ENCODE data around the gene GTF2E1.
A peak's percentile ranks its signal among the peaks of the same experiment; 100 is the strongest.
"Not testable (repeated sequence)": the region's sequence is repeated elsewhere in the genome, so short reads cannot be mapped to it uniquely, and the experiment has no call there.

Gene GTF2E1

DNA sequence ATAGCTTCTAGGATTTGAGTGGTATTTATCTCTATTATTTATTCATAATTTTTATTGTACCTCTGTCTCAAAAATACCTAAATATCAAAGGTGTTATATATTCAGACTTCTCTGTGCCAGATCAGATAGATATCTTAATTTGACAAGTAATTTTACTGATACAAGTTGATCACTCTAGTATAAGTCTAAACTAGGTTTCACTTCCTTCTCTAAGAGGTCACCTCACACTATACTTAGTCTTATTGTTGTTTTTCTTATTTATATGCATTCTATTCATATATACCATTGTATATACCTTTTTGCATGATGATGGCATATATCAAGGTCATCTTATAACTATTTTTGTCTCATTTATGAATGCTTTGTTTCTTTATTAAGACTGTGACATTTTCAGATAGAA is 34.1 kb upstream of the GTF2E1 start:
- peaks cover 2% of the 10 kb centered on the region for H3K9me3 Mint-ChIP-seq
- H3K36me3 Mint-ChIP-seq (ENCODE audit: low read depth), result peaks cover 15% of the 10 kb centered on the region
- no peak overlapping the region for H3K27ac Mint-ChIP-seq
- no peaks in the 10 kb centered on the region for H3K27me3 Mint-ChIP-seq (ENCODE audit: low read depth, poor library complexity)
- H3K4me3 Mint-ChIP-seq, result no peak overlapping the region
- TF ChIP-seq, protein P1, sequence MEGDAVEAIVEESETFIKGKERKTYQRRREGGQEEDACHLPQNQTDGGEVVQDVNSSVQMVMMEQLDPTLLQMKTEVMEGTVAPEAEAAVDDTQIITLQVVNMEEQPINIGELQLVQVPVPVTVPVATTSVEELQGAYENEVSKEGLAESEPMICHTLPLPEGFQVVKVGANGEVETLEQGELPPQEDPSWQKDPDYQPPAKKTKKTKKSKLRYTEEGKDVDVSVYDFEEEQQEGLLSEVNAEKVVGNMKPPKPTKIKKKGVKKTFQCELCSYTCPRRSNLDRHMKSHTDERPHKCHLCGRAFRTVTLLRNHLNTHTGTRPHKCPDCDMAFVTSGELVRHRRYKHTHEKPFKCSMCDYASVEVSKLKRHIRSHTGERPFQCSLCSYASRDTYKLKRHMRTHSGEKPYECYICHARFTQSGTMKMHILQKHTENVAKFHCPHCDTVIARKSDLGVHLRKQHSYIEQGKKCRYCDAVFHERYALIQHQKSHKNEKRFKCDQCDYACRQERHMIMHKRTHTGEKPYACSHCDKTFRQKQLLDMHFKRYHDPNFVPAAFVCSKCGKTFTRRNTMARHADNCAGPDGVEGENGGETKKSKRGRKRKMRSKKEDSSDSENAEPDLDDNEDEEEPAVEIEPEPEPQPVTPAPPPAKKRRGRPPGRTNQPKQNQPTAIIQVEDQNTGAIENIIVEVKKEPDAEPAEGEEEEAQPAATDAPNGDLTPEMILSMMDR (IDR thresholded peaks at IDR 0.05), result no peak
- H3K4me1 Mint-ChIP-seq, result no peaks in the 10 kb centered on the region
- DNase-seq, result no peak

DNA sequence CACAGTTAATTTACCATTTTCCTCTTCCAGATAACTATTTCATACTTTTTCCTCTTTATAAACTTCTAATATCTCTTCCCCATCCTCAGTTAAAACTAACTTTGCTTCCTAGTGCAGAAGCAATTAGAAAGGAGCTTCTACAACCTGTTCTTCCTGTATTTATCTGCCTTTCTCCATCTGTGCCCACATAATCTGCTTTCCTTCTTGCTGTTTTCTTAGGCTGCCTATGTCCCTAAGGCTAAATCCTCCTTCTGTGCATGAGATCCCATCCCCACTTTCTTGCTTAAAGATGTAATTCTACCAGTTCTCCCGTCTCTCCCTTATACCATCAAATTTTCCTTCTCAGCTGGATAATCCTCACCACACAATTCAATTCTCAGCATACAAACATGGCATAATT is 32.2 kb upstream of the GTF2E1 start:
- no peaks in the 10 kb centered on the region for H3K36me3 Mint-ChIP-seq (ENCODE audit: low read depth)
- no peaks in the 10 kb centered on the region for H3K9me3 Mint-ChIP-seq
- TF ChIP-seq, protein P1 (IDR thresholded peaks at IDR 0.05), result no peak
- H3K27ac Mint-ChIP-seq, result no peak overlapping the region
- no peak overlapping the region for H3K4me3 Mint-ChIP-seq
- no peaks in the 10 kb centered on the region for H3K27me3 Mint-ChIP-seq (ENCODE audit: low read depth, poor library complexity)
- H3K4me1 Mint-ChIP-seq, result no peaks in the 10 kb centered on the region
- no peak for DNase-seq

DNA sequence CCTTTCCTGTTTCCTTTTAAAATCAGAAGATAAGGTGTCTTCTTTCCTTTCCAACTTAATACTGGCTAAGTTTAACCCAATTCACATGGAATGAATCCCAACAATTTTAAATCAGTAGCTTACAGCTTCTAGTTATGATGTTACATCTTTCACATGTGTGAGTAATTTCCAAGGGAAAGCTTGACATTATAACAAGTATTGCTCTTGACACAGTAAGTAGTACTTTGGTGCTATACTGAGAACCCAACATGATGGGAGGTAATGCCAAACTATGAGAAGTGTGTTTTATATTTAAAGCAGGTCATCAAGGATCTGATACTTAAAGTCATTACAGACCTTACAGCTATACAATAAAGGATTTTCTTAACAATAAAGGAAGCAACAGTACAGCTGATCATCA is 29.3 kb upstream of the GTF2E1 start:
- H3K27me3 Mint-ChIP-seq (ENCODE audit: low read depth, poor library complexity), result no peaks in the 10 kb centered on the region
- DNase-seq, result no peak
- H3K27ac Mint-ChIP-seq, result no peak overlapping the region
- H3K4me3 Mint-ChIP-seq, result no peak overlapping the region
- H3K36me3 Mint-ChIP-seq (ENCODE audit: low read depth), result no peaks in the 10 kb centered on the region
- H3K4me1 Mint-ChIP-seq, result no peaks in the 10 kb centered on the region
- H3K9me3 Mint-ChIP-seq, result no peaks in the 10 kb centered on the region
- TF ChIP-seq, protein P1 (IDR thresholded peaks at IDR 0.05), result no peak

DNA sequence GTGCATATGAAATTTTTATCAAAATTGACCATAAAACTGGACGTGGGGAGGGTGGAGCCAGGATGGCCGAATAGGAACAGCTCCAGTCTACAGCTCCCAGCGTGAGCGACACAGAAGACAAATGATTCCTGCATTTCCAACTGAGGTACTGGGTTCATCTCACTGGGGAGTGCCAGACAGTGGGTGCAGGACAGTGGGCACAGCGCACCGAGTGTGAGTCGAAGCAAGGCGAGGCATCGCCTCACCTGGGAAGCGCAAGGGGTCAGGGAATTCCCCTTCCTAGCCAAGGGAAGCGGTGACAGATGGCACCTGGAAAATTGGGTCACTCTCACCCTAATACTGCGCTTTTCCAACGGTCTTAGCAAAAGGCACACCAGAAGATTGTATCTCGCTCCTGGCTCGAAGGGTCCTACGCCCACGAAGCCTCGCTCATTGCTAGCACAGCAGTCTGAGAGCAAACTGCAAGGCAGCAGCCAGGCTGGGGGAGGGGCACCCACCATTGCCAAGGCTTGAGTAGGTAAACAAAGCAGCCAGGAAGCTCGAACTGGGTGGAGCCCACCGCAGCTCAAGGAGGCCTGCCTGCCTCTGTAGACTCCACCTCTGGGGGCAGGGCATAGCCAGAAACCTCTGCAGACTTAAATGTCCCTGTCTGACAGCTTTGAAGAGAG is 23.2 kb upstream of the GTF2E1 start:
- not testable (repeated sequence) for H3K27ac Mint-ChIP-seq; H3K27me3 Mint-ChIP-seq (ENCODE audit: low read depth, poor library complexity)
- peaks cover 14% of the 10 kb centered on the region for H3K4me1 Mint-ChIP-seq
- H3K9me3 Mint-ChIP-seq, result peaks cover 14% of the 10 kb centered on the region
- peak overlapping the region; percentile 78 for H3K4me3 Mint-ChIP-seq
- peaks cover 11% of the 10 kb centered on the region for H3K36me3 Mint-ChIP-seq (ENCODE audit: low read depth)
- peak; percentile 66 for DNase-seq

DNA sequence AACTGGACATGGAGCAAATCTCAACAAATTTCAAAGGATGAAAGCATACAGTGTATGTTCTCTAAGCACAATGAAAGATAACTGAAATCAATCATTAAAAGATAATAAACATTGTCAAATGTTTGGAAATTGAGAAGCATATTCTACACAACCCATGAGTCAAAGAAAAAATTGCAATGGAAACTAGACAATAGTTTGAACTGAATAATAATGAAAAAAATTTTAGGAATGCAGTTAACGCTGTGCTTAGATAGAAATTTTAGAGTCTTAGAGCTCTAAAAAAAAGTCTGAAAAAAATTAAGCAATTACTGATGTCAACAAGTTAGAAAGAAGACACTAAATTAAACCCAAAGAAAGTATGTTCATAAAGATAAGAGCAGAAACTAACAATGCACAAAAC is 15.8 kb upstream of the GTF2E1 start:
- no peak overlapping the region for H3K27ac Mint-ChIP-seq
- no peak overlapping the region for H3K4me3 Mint-ChIP-seq
- H3K9me3 Mint-ChIP-seq, result peaks cover 11% of the 10 kb centered on the region
- DNase-seq, result no peak
- TF ChIP-seq, protein P1 (IDR thresholded peaks at IDR 0.05), result no peak
- H3K4me1 Mint-ChIP-seq, result no peaks in the 10 kb centered on the region
- H3K27me3 Mint-ChIP-seq (ENCODE audit: low read depth, poor library complexity), result no peaks in the 10 kb centered on the region
- peaks cover 17% of the 10 kb centered on the region for H3K36me3 Mint-ChIP-seq (ENCODE audit: low read depth)

DNA sequence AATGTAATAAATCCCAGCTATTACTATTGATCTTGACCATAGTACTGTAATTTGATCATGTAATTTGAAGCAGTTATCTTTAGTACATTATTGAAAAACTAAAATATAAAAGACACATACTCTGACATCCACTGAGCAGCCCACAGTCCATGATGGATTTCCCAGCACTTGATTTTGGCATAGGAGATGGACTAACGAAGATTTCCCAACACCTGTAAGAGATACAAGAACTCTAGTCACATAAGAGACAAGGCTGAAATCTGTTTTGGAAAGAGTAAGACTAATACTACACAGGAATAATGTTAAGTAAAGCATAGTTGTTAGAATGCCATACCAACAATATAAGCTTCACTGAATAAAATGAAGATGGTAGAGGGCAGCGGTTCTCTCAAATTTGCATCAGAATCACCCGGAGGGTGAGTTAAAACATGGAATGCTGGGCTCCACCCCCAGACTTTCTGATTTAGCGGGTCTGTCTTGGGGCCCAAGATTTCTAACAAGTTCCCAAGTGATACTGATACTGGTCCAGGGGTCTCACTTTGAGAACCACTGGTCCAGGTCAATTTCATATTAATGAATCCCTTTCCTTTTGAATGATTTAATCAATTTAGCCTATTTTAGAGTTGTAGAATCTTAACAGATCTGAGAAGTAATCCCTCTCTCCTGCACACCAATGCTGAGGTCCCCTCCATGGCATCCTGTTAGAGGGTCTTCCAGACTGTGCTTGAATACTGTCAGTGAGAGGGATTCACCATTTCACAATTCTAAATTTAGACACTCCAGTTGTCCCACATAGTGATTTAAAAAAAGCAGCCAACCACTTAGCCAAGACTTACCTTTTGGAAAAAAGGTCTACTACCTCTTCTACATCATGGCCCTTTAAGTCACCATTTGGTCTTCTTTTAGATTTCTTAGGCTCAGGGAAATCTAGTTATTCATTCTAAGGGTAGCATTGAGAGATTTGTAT is 11.7 kb upstream of the GTF2E1 start:
- H3K4me1 Mint-ChIP-seq, result no peaks in the 10 kb centered on the region
- no peak overlapping the region for H3K27ac Mint-ChIP-seq
- peaks cover 29% of the 10 kb centered on the region for H3K9me3 Mint-ChIP-seq
- TF ChIP-seq, protein P1 (IDR thresholded peaks at IDR 0.05), result no peak
- H3K27me3 Mint-ChIP-seq (ENCODE audit: low read depth, poor library complexity), result no peaks in the 10 kb centered on the region
- DNase-seq, result no peak
- peaks cover 17% of the 10 kb centered on the region for H3K36me3 Mint-ChIP-seq (ENCODE audit: low read depth)
- H3K4me3 Mint-ChIP-seq, result no peak overlapping the region

DNA sequence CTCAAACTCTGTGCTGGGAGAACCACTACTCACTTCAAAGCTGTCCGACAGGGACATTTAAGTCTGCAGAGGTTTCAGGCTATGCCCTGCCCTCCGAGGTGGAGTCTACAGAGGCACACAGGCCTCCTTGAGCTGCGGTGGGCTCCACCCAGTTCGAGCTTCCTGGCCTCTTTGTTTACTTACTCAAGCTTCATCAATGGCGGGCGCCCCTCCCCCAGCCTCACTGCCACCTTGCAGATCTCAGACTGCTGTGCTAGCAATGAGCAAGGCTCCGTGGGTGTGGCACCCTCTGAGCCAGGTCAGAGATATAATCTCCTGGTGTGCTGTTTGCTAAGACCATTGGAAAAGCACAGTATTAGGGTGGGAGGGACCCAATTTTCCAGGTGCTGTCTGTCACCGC is 4.5 kb upstream of the GTF2E1 start:
- peaks cover 60% of the 10 kb centered on the region for H3K9me3 Mint-ChIP-seq
- H3K36me3 Mint-ChIP-seq (ENCODE audit: low read depth), result peaks cover 34% of the 10 kb centered on the region

More for the DNA sequence above, 4.5 kb upstream of the GTF2E1 start:
- H3K4me3 Mint-ChIP-seq; DNase-seq; H3K27me3 Mint-ChIP-seq (ENCODE audit: low read depth, poor library complexity); H3K27ac Mint-ChIP-seq: not testable (repeated sequence)
- peaks cover 13% of the 10 kb centered on the region for H3K4me1 Mint-ChIP-seq
